ENCODE results near the gene LMBR1L.

DNA sequence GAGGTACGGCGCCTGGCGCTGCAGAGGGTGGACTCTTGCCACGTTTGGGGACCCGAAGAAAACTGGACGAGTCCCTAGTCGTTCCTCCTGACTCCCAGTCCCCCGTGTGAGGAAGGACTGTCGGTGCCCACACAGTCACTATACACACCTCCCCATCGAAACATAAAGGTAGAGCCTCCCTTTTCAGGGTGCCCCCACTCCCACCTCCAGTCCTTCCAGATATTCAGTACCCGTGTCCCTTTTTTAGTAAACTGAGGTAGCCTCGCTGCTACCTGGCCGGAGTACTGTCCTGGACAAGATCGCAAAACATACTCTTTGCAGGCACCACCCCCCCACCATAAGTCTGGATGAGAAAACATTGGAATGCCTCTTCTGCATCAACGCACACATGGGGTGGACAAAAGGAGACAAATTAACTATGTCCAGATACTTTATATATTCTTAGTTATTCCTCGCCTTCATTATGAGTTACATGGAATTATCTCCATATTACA, 49.4 kb downstream of the LMBR1L start:
- TF ChIP-seq, protein P1, sequence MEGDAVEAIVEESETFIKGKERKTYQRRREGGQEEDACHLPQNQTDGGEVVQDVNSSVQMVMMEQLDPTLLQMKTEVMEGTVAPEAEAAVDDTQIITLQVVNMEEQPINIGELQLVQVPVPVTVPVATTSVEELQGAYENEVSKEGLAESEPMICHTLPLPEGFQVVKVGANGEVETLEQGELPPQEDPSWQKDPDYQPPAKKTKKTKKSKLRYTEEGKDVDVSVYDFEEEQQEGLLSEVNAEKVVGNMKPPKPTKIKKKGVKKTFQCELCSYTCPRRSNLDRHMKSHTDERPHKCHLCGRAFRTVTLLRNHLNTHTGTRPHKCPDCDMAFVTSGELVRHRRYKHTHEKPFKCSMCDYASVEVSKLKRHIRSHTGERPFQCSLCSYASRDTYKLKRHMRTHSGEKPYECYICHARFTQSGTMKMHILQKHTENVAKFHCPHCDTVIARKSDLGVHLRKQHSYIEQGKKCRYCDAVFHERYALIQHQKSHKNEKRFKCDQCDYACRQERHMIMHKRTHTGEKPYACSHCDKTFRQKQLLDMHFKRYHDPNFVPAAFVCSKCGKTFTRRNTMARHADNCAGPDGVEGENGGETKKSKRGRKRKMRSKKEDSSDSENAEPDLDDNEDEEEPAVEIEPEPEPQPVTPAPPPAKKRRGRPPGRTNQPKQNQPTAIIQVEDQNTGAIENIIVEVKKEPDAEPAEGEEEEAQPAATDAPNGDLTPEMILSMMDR (IDR thresholded peaks at IDR 0.05), result no peak
- TF ChIP-seq POLR2A (IDR thresholded peaks at IDR 0.05) (no peak), POLR2AphosphoS5 (IDR thresholded peaks at IDR 0.05) (no peak)

Measured in prostate gland (tissue), 2 donors.